ENCODE data around the gene EEF1AKMT4.

- TF ChIP-seq CTCF (conservative IDR thresholded peaks at IDR 0.05 in 1 of 2, IDR thresholded peaks at IDR 0.05 in 1 of 2; ENCODE audit: low read depth in 1 of 2, low read length in 2 of 2): no peak
- TF ChIP-seq EZH2 (IDR thresholded peaks at IDR 0.05; ENCODE audit: low read length, missing control alignments): no peak
These were observed 57.0 kb downstream of the EEF1AKMT4 start for GRCh38 chr3:184306341-184306972.
